CD4-positive, alpha-beta T cell treated with Interleukin-21 for 1 hour (primary cell): ENCODE data around the gene SLC35E2B.
"Not testable (repeated sequence)": the region's sequence is repeated elsewhere in the genome, so short reads cannot be mapped to it uniquely, and the experiment has no call there.

Experiments used
- DNase-seq: peaks from one replicate; pipeline ENCODE4 v3.0.0-alpha.2; 2020

Gene SLC35E2B

GRCh38 chr1:1672181-1672965 is 20.2 kb downstream of the SLC35E2B start:
- DNase-seq: no peak

DNA sequence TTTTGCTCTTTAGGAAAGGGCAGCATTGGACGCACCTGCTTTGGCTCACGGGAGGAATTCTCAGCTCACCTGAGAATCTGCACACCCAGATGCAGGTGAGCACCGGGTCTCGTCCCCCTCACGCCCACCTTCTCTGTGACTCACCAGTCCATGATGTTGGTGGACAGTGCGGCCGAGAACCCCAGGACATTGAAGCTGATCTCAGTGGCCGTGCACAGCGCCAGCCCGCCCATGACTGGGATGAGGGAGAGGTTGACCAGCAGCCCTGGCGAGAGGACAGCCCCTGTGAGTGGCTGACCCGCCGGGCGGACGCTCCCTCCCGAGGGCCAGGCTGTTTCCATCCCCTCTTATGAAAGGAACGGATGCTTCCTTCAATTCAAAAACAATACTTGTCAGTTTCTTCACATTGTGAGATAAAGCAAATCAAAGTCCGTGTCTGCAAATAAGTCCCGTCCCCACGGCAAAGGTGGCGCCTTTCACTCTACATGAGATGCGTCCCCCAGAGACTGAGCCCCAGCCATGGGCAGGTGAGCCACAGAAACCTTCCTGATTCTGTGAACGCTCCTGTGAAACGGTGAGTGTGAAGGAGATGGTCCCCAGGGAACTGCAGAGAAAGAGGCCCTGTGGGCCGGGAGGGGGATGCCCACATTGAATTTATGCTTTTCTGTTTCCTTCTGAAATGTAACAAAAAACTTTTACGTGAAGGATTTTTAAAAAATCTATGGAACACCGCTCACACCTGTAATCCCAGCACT is 21.1 kb downstream of the SLC35E2B start:
- no peak for DNase-seq

DNA sequence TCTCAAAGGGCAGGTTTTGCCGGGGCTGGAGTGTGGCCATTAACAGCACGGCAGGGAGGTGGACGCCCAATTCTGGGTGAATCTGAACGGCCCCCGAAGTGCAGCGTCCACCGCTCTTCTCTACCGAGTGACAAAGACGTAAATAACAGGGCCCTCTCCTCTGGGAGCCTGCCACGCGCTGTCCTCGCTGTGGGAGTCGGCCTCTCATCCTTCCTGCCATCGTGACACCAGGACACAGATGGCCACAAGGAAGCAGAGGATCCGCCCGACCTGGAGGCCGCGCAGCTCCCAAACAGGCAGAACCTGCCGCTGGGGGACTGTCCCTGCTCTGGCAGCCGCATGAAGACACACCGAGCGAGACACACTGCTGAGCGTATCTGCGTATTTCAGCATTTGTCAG is 21.7 kb downstream of the SLC35E2B start:
- DNase-seq: no peak

- no peak for DNase-seq
Measured at GRCh38 chr1:1669468-1670440, 22.8 kb downstream of the SLC35E2B start.

DNA sequence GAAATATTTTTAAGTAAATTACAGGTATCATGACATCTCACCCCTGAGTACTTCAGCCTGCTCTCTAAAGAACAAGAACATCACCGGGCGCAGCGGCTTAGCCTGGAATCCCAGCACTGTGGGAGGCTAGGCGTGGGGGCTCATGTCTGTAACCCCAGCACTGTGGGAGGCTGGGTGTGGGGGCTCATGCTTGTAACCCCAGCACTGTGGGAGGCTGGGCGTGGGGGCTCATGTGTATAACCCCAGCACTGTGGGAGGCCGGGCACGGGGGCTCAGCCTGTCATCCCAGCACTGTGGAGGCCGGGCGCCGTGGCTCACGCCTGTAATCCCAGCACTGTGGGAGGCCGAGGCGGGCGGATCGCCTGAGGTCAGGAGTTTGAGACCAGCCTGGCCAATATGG is 26.1 kb downstream of the SLC35E2B start:
- no peak for DNase-seq

GRCh38 chr1:1665815-1666251 is 26.8 kb downstream of the SLC35E2B start:
- DNase-seq: peak; percentile 38

DNA sequence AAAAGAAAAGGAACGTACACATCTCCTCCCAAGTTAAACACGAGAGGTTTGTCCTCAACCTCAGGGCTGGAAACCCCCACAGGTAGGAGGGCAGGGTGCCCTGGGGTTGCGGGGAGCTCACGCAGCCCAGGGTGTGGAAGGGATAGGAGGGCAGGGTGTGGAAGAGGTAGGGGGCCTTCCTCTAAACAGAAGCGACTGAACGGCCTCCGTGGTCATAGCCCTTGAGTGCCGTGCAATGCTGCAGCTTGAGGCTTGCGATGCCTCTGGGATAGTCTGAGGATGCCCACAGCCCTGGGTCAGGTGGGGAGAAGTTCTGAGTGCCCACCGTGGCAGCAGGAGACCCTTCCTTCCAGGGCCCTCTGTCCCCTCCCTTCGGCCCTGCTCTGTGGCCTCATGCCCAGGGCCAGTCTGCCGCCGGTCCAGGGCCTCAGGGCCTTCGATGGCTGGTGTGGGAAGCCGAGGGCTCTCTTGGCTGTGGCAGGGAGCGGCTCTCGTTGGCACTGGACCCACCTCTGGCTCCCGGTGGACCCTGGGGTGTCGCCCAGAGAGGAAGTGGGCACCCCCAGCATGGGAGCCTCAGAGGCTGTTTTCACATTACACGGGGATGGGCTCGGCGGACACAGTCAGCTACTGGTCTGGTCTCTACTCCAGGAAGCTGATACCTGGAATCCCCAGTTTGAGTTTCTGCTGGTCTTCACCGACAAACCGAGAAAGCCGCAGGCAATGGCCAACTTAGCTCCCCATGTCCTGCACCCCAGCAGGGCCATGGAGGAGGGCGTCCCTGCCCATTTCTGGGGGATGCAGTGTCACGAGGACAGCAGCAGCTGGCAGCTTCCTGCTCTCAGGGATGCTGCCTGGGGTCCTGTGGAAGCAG is 27.4 kb downstream of the SLC35E2B start:
- DNase-seq: no peak

GRCh38 chr1:1664318-1664717 is 28.3 kb downstream of the SLC35E2B start:
- not testable (repeated sequence) for DNase-seq

- DNase-seq: not testable (repeated sequence)
Measured at GRCh38 chr1:1662830-1663560, 29.6 kb downstream of the SLC35E2B start.

GRCh38 chr1:1662392-1662791 is 30.2 kb downstream of the SLC35E2B start:
- not testable (repeated sequence) for DNase-seq

GRCh38 chr1:1658583-1659549 is 33.7 kb downstream of the SLC35E2B start, which contains the start of gene CDK11B:
TSS of gene CDK11B (minus strand) at chr1:1659004. CDS start at chr1:1657485, 1,519 bp downstream.
- DNase-seq: peak; percentile 96

GRCh38 chr1:1648265-1648664 is 44.3 kb downstream of the SLC35E2B start:
- not testable (repeated sequence) for DNase-seq

DNA sequence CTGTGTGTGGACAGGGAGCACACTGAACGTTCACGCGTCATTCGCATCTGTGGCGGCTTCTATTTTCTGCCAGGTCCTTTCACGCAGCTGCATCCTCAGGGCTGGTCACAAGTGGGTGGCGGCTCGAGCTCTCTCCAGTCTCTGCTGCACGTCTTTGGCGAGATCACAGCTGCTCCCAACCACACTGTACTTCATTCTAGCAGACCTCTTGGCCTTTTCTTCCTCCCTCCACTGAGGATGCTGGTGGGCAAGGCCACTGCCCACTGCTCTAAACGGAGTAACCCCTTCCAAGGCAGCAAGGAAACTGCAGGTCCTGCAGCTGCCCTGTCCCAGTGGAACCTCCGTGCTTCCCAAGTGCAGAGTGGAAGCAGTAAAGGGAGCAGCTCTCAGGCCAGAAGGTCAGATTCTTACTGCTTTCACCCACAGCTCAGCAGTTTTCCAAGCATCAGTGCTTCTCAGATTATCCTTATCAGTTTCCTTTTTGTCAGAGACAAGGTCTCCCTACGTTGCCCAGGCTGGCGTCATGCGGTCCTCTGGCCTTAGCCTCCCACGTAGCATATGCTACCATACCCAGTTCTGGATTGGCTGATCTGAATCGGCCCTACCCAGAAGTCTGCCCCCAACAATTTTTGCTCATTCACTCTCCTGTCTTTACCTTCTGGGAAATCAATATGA is 44.9 kb downstream of the SLC35E2B start:
- not testable (repeated sequence) for DNase-seq

- not testable (repeated sequence) for DNase-seq
Measured at GRCh38 chr1:1646326-1646725, 46.3 kb downstream of the SLC35E2B start.

GRCh38 chr1:1640711-1641461 is 51.7 kb downstream of the SLC35E2B start:
- DNase-seq: not testable (repeated sequence)

DNA sequence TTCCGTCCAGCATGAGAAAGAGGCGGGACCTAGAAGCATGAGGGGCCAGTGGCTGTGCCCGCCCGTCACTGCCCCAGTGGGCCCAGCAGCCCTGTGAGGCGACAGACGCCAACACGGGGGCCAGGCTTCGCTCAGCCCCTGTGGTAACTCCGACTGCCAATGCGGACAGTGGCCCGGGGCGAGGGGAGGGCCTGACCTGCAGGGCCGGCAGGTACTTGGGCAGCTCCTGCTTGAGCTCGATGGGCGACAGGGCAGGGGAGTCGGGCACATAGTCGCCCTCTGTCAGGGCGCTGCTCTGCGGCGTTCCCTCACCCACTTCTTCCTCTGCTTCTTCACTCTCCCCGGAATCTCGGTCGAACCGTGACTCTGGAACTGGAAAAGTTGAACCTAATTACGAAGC is 52.5 kb downstream of the SLC35E2B start:
- not testable (repeated sequence) for DNase-seq

- DNase-seq: not testable (repeated sequence)
Measured at GRCh38 chr1:1639368-1639767, 53.2 kb downstream of the SLC35E2B start.

DNA sequence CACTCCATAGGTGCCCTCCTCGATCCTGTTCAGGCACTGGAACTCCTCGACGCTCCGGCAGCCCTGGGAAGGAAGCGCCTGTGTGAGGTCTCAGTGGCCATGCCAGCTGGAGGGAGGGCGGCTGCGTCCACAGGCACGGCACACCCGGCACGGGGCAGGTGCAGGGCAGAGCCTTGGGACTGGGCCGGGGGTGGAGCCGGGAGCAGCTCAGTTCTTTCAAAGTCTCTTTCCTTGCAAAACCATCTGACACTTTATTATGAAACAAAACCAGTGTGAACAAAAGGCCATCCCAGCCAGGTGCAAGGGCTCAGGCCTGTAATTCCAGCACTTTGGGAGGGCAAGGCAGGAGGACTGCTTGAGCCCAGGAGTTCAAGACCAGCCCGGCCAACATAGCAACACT is 54.1 kb downstream of the SLC35E2B start:
- DNase-seq: not testable (repeated sequence)
